Measurements from ENCODE around the gene DLG3. TPM values are rescaled to one million over a fixed set of nuclear protein-coding genes. Genes with fewer than 3 reads are reported as not detected.

Gene DLG3
- total RNA-seq, 3 donors from 2014 or later, result 3.7 to 30.3 (median 21.0) TPM

- intact Hi-C loops (cut with DNase I; ENCODE audit: low total_unique reads), result no loop called here
- Histone ChIP-seq H3K9me3 (no peaks in the 10 kb centered on the region), H3K36me3 (no peaks in the 10 kb centered on the region), H3K27ac (no peak overlapping the region), H3K27me3 (peaks cover 0 to 24% of the 10 kb centered on the region in 2 donors), H3K4me3 (no peak overlapping the region), H3K4me1 (no peaks in the 10 kb centered on the region)
- no peak for DNase-seq (ENCODE audit: low spot score in 2 of 2)
- TF ChIP-seq POLR2A (IDR thresholded peaks at IDR 0.05), result no peak
- TF ChIP-seq, protein P1, sequence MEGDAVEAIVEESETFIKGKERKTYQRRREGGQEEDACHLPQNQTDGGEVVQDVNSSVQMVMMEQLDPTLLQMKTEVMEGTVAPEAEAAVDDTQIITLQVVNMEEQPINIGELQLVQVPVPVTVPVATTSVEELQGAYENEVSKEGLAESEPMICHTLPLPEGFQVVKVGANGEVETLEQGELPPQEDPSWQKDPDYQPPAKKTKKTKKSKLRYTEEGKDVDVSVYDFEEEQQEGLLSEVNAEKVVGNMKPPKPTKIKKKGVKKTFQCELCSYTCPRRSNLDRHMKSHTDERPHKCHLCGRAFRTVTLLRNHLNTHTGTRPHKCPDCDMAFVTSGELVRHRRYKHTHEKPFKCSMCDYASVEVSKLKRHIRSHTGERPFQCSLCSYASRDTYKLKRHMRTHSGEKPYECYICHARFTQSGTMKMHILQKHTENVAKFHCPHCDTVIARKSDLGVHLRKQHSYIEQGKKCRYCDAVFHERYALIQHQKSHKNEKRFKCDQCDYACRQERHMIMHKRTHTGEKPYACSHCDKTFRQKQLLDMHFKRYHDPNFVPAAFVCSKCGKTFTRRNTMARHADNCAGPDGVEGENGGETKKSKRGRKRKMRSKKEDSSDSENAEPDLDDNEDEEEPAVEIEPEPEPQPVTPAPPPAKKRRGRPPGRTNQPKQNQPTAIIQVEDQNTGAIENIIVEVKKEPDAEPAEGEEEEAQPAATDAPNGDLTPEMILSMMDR (IDR thresholded peaks at IDR 0.05), result no peak
- no peak for TF ChIP-seq POLR2AphosphoS5 (IDR thresholded peaks at IDR 0.05)
Measured at GRCh38 chrX:70527053-70527452, 82.4 kb downstream of the DLG3 start.

- H3K27ac ChIP-seq, result no peak overlapping the region
- H3K4me1 ChIP-seq, result no peaks in the 10 kb centered on the region
- H3K36me3 ChIP-seq, result no peaks in the 10 kb centered on the region
- H3K27me3 ChIP-seq, result peaks cover 0 to 22% of the 10 kb centered on the region in 2 donors
- TF ChIP-seq, protein P1 (IDR thresholded peaks at IDR 0.05), result no peak
- TF ChIP-seq POLR2AphosphoS5 (IDR thresholded peaks at IDR 0.05), result no peak
- TF ChIP-seq POLR2A (IDR thresholded peaks at IDR 0.05), result no peak
- DNase-seq (ENCODE audit: low spot score in 2 of 2), result no peak
- no peaks in the 10 kb centered on the region for H3K9me3 ChIP-seq
- intact Hi-C loops (cut with DNase I; ENCODE audit: low total_unique reads), result no loop called here
- no peak overlapping the region for H3K4me3 ChIP-seq
Measured at GRCh38 chrX:70527610-70528345, 83.1 kb downstream of the DLG3 start.

GRCh38 chrX:70535198-70535597, 90.6 kb downstream of the DLG3 start:
- no peak overlapping the region for H3K27ac ChIP-seq
- peaks cover 0 to 30% of the 10 kb centered on the region in 2 donors for H3K27me3 ChIP-seq
- intact Hi-C loops (cut with DNase I; ENCODE audit: low total_unique reads), result no loop called here
- H3K36me3 ChIP-seq, result no peaks in the 10 kb centered on the region
- TF ChIP-seq, protein P1 (IDR thresholded peaks at IDR 0.05), result no peak
- TF ChIP-seq POLR2AphosphoS5 (IDR thresholded peaks at IDR 0.05) (no peak), POLR2A (IDR thresholded peaks at IDR 0.05) (no peak)
- no peak for DNase-seq (ENCODE audit: low spot score in 2 of 2)
- H3K4me1 ChIP-seq, result no peaks in the 10 kb centered on the region
- no peak overlapping the region for H3K4me3 ChIP-seq
- H3K9me3 ChIP-seq, result no peaks in the 10 kb centered on the region

DNA sequence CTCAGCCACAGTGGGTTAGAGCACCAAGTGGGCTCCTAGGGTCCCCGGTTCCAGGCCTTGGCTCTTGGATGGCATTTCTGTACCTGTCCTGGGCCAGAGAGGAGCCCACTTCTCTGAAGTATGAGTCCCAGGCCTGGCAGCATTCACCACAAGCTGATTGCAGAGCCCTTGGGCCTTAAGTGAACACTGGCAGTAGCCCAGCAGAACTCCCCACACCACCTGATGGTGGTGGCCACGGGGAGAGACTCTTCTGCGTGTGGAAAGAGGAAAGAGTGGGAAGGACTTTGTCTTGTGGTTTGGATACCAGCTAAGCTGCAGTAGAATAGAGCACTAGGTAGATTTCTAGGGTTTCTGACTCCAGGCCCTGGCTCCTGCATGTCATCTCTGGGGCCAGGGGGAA, 104.8 kb downstream of the DLG3 start:
- no peak for DNase-seq (ENCODE audit: low spot score in 2 of 2)
- TF ChIP-seq POLR2A (IDR thresholded peaks at IDR 0.05) (no peak), POLR2AphosphoS5 (IDR thresholded peaks at IDR 0.05) (no peak)
- TF ChIP-seq, protein P1 (IDR thresholded peaks at IDR 0.05), result no peak
- Histone ChIP-seq H3K9me3 (no peaks in the 10 kb centered on the region), H3K27ac (no peak overlapping the region), H3K36me3 (no peaks in the 10 kb centered on the region), H3K27me3 (peaks cover 0 to 18% of the 10 kb centered on the region in 2 donors), H3K4me3 (no peak overlapping the region), H3K4me1 (no peaks in the 10 kb centered on the region)
- intact Hi-C loops (cut with DNase I; ENCODE audit: low total_unique reads), result no loop called here

DNA sequence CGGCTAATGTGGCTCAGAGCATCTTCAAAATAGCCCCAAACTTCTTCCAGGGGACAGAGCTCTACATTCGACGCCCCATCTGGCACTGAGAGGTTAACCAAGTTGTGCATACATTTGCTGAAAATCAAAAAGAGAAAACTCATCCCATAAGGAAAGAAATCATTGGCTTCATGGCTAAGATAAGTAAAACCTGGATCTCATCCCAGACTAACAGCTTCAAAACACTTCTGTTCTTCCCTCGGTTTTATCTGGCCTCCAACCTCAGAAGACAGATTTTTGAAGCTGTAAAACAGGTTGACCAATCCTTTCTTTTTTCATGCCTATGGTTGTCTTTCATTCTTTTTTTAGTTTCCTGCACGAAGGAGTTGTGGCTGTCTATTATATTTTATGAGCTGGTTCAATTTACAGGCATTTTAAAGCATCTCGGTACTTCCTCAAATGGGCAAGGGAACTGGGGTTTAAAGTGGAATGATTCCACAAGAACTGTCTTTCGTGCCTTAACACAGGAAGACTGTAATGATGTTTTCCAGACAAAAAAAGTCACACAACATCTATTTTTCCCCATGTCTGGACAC, 107.6 kb downstream of the DLG3 start:
- no peak for DNase-seq (ENCODE audit: low spot score in 2 of 2)
- no peak for TF ChIP-seq POLR2A (IDR thresholded peaks at IDR 0.05)
- TF ChIP-seq POLR2AphosphoS5 (IDR thresholded peaks at IDR 0.05), result no peak
- TF ChIP-seq, protein P1 (IDR thresholded peaks at IDR 0.05), result no peak
- no peaks in the 10 kb centered on the region for H3K9me3 ChIP-seq
- H3K27ac ChIP-seq, result no peak overlapping the region
- no peaks in the 10 kb centered on the region for H3K4me1 ChIP-seq
- no peaks in the 10 kb centered on the region for H3K36me3 ChIP-seq
- intact Hi-C loops (cut with DNase I; ENCODE audit: low total_unique reads), result no loop called here
- H3K4me3 ChIP-seq, result no peak overlapping the region
- peaks cover 0 to 18% of the 10 kb centered on the region in 2 donors for H3K27me3 ChIP-seq
